Panc1 (cell line): Measurements from ENCODE around the gene LRP11. TPM values are rescaled to one million over a fixed set of nuclear protein-coding genes. Genes with fewer than 3 reads are reported as not detected.

Experiments used
- ATAC-seq: fragments of 200-7000 bp; cut with Tn5 transposase; 2 replicates; pipeline ENCODE4 v1.9.1; 2020; ENCODE audit warnings: mild to moderate bottlenecking, moderate library complexity
- BruUV-seq: library from RNA; stranded (reverse); fragments of 400-500 nt; replicated peaks from 2 replicates; lab custom pipeline; 2021; lab: Mats Ljungman, UMichigan
- CTCF ChIA-PET: fragments of 300-600 bp; sonication (Branson Sonifier 250); formaldehyde crosslinking; loops from one replicate; lab custom pipeline; 2022; ENCODE audit warnings: antibody characterized with exemption; lab: Charles Lee
- POLR2A ChIA-PET: fragments of 300-600 bp; sonication (Branson Sonifier 250); formaldehyde crosslinking; loops from one replicate; lab custom pipeline; 2022; ENCODE audit warnings: antibody characterized with exemption; lab: Charles Lee
- DNase-seq: peaks from one replicate; pipeline ENCODE4 v3.0.0-alpha.2; 2010; ENCODE audit warnings: low read depth, low spot score
- H3K27ac ChIP-seq: 2 replicates; pipeline ENCODE4 v1.5.1; 2011; ENCODE audit warnings: mild to moderate bottlenecking, low read length, inconsistent platforms
- H3K27me3 ChIP-seq: fragments of 200-500 bp; sonication (Bioruptor generic); 2 replicates; pipeline ENCODE4 v1.6.0; 2014; ENCODE audit warnings: low read length, inconsistent platforms; ENCODE audit not compliant: control insufficient read depth, insufficient read depth
- H3K36me3 ChIP-seq: fragments of 200-500 bp; sonication (Bioruptor generic); 2 replicates; pipeline ENCODE4 v1.5.1; 2014; ENCODE audit warnings: inconsistent platforms, mild to moderate bottlenecking, low read length, moderate library complexity; ENCODE audit not compliant: control insufficient read depth, insufficient read depth
- H3K4me1 ChIP-seq: 2 replicates; pipeline ENCODE4 v1.5.1; 2011; ENCODE audit warnings: inconsistent platforms, mild to moderate bottlenecking, low read length, moderate library complexity; ENCODE audit not compliant: control insufficient read depth, insufficient read depth
- H3K4me3 ChIP-seq, 2 experiments: 2 replicates each; pipeline ENCODE4 v1.5.1; 2011 to 2012; ENCODE audit warnings: low read depth in 2 of 2, low read length in 2 of 2, mild to moderate bottlenecking in 2 of 2, inconsistent platforms in 1 of 2, moderate library complexity in 1 of 2
- H3K9me3 ChIP-seq: fragments of 200-500 bp; sonication (Bioruptor generic); 2 replicates; pipeline ENCODE4 v1.5.1; 2014; ENCODE audit warnings: low read depth, mild to moderate bottlenecking, inconsistent platforms, low read length, moderate library complexity; ENCODE audit not compliant: control insufficient read depth, insufficient read depth
- POLR2AphosphoS5 ChIP-seq: IDR thresholded peaks from 2 replicates; pipeline ENCODE4 v1.6.1; 2012; ENCODE audit warnings: mild to moderate bottlenecking, low read depth, low read length, moderate library complexity
- SIN3A ChIP-seq: IDR thresholded peaks from 2 replicates; pipeline ENCODE4 v1.6.1; 2012; ENCODE audit warnings: low read depth, mild to moderate bottlenecking, low read length, moderate library complexity, borderline replicate concordance; ENCODE audit not compliant: insufficient read depth
- TCF7L2 ChIP-seq: IDR thresholded peaks from 2 replicates; pipeline ENCODE4 v1.6.1; 2011; ENCODE audit warnings: mild to moderate bottlenecking, low read depth, low read length, inconsistent platforms
- in situ Hi-C: cut with HindIII; loops from 2 replicates; pipeline ENCODE4 v1.10.0; 2016; ENCODE audit warnings: low sequenced_read_pairs, low pct_unique_long_range_greater_than_20kb
- intact Hi-C: fragments of 100-400 bp; cut with micrococcal nuclease; formaldehyde crosslinking; loops from one replicate; pipeline ENCODE4 v1.10.0; 2022; ENCODE audit not compliant: unreplicated experiment
- total RNA-seq: library from RNA; stranded (reverse); gene quantifications from one replicate; pipeline ENCODE4 v1.2.1, GENCODE V29; 2021; ENCODE audit not compliant: unreplicated experiment
- TF ChIP-seq, protein P1 (sequence below): fragments of 450-650 bp; IDR thresholded peaks from 2 replicates; pipeline ENCODE4 v1.5.1; 2017; ENCODE audit warnings: mild to moderate bottlenecking
- TF ChIP-seq, protein P2 (sequence below), 2 experiments: IDR thresholded peaks; 2 replicates each; pipeline ENCODE4 v1.6.1; 2011 to 2012; ENCODE audit warnings: low read depth in 2 of 2, control low read depth in 1 of 2, low read length in 1 of 2, mild to moderate bottlenecking in 1 of 2, moderate library complexity in 1 of 2; ENCODE audit not compliant: insufficient read depth in 1 of 2

LRP11 gene
- total RNA-seq, 1 experiment from 2014 or later, result 151 TPM

DNA sequence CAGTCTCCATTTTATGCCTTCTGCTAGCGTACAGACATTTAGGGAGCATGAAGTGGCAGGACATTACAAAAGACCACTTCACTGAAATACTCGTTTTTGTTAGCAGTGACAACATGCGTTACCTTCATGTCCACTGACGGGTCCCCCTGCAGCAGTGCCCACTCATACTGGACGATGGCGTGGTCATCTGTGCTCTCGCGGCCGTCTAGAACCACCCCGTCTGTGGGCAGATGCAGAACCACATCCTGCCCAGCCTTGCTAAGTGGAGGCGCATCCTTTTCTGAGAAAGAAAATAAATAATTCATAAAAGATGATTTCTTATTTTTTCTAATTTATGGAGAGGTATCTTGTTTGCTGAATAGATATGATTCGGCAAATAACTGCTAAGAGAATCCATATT, 11.3 kb downstream of the LRP11 start:
- peaks cover 7% of the 10 kb centered on the region for H3K36me3 ChIP-seq
- CTCF ChIA-PET, result no interaction called here
- intact Hi-C loops, result no loop called here
- BruUV-seq, result no TSS peak
- TF ChIP-seq, protein P1, sequence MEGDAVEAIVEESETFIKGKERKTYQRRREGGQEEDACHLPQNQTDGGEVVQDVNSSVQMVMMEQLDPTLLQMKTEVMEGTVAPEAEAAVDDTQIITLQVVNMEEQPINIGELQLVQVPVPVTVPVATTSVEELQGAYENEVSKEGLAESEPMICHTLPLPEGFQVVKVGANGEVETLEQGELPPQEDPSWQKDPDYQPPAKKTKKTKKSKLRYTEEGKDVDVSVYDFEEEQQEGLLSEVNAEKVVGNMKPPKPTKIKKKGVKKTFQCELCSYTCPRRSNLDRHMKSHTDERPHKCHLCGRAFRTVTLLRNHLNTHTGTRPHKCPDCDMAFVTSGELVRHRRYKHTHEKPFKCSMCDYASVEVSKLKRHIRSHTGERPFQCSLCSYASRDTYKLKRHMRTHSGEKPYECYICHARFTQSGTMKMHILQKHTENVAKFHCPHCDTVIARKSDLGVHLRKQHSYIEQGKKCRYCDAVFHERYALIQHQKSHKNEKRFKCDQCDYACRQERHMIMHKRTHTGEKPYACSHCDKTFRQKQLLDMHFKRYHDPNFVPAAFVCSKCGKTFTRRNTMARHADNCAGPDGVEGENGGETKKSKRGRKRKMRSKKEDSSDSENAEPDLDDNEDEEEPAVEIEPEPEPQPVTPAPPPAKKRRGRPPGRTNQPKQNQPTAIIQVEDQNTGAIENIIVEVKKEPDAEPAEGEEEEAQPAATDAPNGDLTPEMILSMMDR, result no peak
- TF ChIP-seq TCF7L2, result no peak
- TF ChIP-seq SIN3A, result no peak
- no peak for TF ChIP-seq POLR2AphosphoS5
- TF ChIP-seq, protein P2, sequence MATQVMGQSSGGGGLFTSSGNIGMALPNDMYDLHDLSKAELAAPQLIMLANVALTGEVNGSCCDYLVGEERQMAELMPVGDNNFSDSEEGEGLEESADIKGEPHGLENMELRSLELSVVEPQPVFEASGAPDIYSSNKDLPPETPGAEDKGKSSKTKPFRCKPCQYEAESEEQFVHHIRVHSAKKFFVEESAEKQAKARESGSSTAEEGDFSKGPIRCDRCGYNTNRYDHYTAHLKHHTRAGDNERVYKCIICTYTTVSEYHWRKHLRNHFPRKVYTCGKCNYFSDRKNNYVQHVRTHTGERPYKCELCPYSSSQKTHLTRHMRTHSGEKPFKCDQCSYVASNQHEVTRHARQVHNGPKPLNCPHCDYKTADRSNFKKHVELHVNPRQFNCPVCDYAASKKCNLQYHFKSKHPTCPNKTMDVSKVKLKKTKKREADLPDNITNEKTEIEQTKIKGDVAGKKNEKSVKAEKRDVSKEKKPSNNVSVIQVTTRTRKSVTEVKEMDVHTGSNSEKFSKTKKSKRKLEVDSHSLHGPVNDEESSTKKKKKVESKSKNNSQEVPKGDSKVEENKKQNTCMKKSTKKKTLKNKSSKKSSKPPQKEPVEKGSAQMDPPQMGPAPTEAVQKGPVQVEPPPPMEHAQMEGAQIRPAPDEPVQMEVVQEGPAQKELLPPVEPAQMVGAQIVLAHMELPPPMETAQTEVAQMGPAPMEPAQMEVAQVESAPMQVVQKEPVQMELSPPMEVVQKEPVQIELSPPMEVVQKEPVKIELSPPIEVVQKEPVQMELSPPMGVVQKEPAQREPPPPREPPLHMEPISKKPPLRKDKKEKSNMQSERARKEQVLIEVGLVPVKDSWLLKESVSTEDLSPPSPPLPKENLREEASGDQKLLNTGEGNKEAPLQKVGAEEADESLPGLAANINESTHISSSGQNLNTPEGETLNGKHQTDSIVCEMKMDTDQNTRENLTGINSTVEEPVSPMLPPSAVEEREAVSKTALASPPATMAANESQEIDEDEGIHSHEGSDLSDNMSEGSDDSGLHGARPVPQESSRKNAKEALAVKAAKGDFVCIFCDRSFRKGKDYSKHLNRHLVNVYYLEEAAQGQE (IDR thresholded peaks at IDR 0.05; ENCODE audit: insufficient read depth in 1 of 2, low read depth in 2 of 2, low read length in 1 of 2), result no peak
- POLR2A ChIA-PET, result no interaction called here
- H3K4me3 ChIP-seq, result peak overlapping the region in 1 of 2 experiments; percentile 23; a peak in 1 of 4 replicates
- ATAC-seq (no peak), DNase-seq (no peak)
- H3K9me3 ChIP-seq, result no peaks in the 10 kb centered on the region
- peak overlapping the region; percentile 91 for H3K27ac ChIP-seq
- H3K4me1 ChIP-seq, result peaks cover 64% of the 10 kb centered on the region
- H3K27me3 ChIP-seq, result no peaks in the 10 kb centered on the region
- in situ Hi-C loops, result no loop called here

DNA sequence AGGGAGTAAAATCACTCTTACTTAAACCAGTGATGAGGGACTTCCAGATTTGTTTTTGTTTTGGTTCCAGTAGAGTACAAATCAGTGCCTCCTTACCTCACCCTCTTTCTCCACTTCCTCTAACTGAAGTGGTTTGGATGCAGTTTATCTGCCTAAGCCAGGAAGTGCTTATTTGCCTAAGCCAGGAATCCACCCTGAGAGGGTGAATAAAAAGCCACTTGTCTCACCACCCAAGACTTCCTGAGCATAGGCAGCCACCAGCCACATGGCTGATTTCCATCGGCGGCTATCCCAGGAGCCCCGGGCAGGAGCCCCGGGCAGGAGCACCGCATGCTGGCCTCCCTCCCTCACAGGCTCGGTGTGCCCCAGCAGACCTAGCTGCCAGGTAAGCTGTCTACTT, 12.0 kb downstream of the LRP11 start:
- ChIA-PET POLR2A (no interaction called here), CTCF (no interaction called here)
- Histone ChIP-seq H3K27me3 (no peaks in the 10 kb centered on the region), H3K36me3 (peaks cover 7% of the 10 kb centered on the region), H3K9me3 (no peaks in the 10 kb centered on the region), H3K4me1 (peaks cover 64% of the 10 kb centered on the region), H3K27ac (peak overlapping the region; percentile 91), H3K4me3 (peak overlapping the region in 1 of 2 experiments; percentile 23; a peak in 2 of 4 replicates)
- no peak for DNase-seq
- no TSS peak for BruUV-seq
- in situ Hi-C loops (no loop called here), intact Hi-C loops (no loop called here)
- ATAC-seq, result peak; percentile 1; the same call in 1 of the 2 replicates
- no peak for TF ChIP-seq TCF7L2
- TF ChIP-seq, protein P2 (IDR thresholded peaks at IDR 0.05; ENCODE audit: insufficient read depth in 1 of 2, low read depth in 2 of 2, low read length in 1 of 2), result no peak
